KBM-7 (cell line): ENCODE data around the gene PDZD8.

Experiments used
- DNase-seq: peaks from one replicate; pipeline ENCODE4 v3.0.0-alpha.2; 2015
- in situ Hi-C: fragments of 300-500 bp; cut with MboI; formaldehyde crosslinking; loops from 2 replicates; pipeline ENCODE4 v1.14.3; 2020; ENCODE audit warnings: low sequenced_read_pairs, low pct_unique_long_range_greater_than_20kb, mixed read lengths

PDZD8 gene

GRCh38 chr10:117375360-117376178 is at the start of gene PDZD8:
PDZD8 (minus strand) TSS chr10:117375440; CDS start chr10:117375227, 213 bp downstream.
- in situ Hi-C loops = no loop called here
- DNase-seq = peak; percentile 93

- in situ Hi-C loops = no loop called here
- DNase-seq = no peak
Measured at GRCh38 chr10:117424171-117424570, 48.9 kb upstream of the PDZD8 start.

- no peak for DNase-seq
- in situ Hi-C loops = no loop called here
Measured at GRCh38 chr10:117421985-117422384, 46.7 kb upstream of the PDZD8 start.

- in situ Hi-C loops = no loop called here
- no peak for DNase-seq
Measured at GRCh38 chr10:117420768-117421167, 45.5 kb upstream of the PDZD8 start.

GRCh38 chr10:117419921-117420320 is 44.7 kb upstream of the PDZD8 start:
- no peak for DNase-seq
- in situ Hi-C loops = no loop called here

GRCh38 chr10:117419159-117419558 is 43.9 kb upstream of the PDZD8 start:
- no peak for DNase-seq
- in situ Hi-C loops = no loop called here

GRCh38 chr10:117418121-117418520 is 42.9 kb upstream of the PDZD8 start:
- in situ Hi-C loops = no loop called here
- no peak for DNase-seq

- in situ Hi-C loops = no loop called here
- no peak for DNase-seq
Measured at GRCh38 chr10:117417196-117417595, 42.0 kb upstream of the PDZD8 start.

- no peak for DNase-seq
- in situ Hi-C loops = no loop called here
Measured at GRCh38 chr10:117413928-117414618, 38.8 kb upstream of the PDZD8 start.

- DNase-seq = no peak
- in situ Hi-C loops = no loop called here
Measured at GRCh38 chr10:117412469-117413010, 37.3 kb upstream of the PDZD8 start.

GRCh38 chr10:117411479-117412399 is 36.5 kb upstream of the PDZD8 start:
- in situ Hi-C loops = no loop called here

GRCh38 chr10:117410557-117410956 is 35.3 kb upstream of the PDZD8 start:
- in situ Hi-C loops = no loop called here
- DNase-seq = no peak

More at GRCh38 chr10:117411479-117412399, 36.5 kb upstream of the PDZD8 start:
- DNase-seq = no peak

GRCh38 chr10:117409549-117410305 is 34.5 kb upstream of the PDZD8 start:
- in situ Hi-C loops = no loop called here
- DNase-seq = no peak

GRCh38 chr10:117408436-117409384 is 33.5 kb upstream of the PDZD8 start:
- in situ Hi-C loops = no loop called here
- no peak for DNase-seq

- DNase-seq = no peak
- in situ Hi-C loops = no loop called here
Measured at GRCh38 chr10:117405730-117406129, 30.5 kb upstream of the PDZD8 start.

- no peak for DNase-seq
- in situ Hi-C loops = no loop called here
Measured at GRCh38 chr10:117400329-117400728, 25.1 kb upstream of the PDZD8 start.

GRCh38 chr10:117399341-117400196 is 24.3 kb upstream of the PDZD8 start:
- in situ Hi-C loops = no loop called here
- no peak for DNase-seq
